Airway epithelial cell (primary cell): ENCODE data around the gene TBC1D3C. TPM values are rescaled to one million over a fixed set of nuclear protein-coding genes. Genes with fewer than 3 reads are reported as not detected.

Experiments used
- total RNA-seq: library from RNA; depleted of rRNA; stranded (reverse); fragments of >200 nt; gene quantifications from 2 replicates; pipeline ENCODE4 v1.2.3, GENCODE V29; 2015

The TBC1D3C gene
- total RNA-seq: not detected in 2 replicates

DNA sequence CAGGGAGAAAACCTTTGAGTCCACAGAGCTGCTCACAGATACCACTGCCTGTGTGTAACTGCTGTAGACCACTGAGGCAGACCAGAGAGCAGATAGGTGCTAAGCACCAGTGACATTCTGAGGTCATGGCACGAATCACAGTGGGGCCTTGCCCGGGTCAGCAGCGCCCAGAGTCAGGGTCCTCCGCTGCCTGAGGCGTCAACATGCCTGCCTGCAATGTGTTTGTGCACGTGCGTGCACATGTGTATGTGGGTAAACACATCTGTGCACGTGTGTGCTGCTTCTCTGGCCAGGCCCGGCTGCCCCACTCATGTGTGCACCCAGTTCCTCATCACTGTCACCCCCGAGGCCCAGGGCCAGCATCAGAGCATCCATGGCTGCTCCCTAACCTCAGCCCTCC is at the start of gene TBC1D3C:
TSS of gene TBC1D3C (minus strand) at position 101 of the 400 bp plus-strand sequence. CDS start 1,568 bp downstream, outside the sequence.

Other genes starting within 250 kb of the TBC1D3C start
- not detected in 2 replicates for gene TBC1D3K, start 144.2 kb downstream of the TBC1D3C start, total RNA-seq
- 2.4 and 4.2 TPM in 2 replicates for gene TBC1D3L, start 79.6 kb downstream of the TBC1D3C start, total RNA-seq
- gene TBC1D3D, start 64.7 kb downstream of the TBC1D3C start, total RNA-seq: not detected in 2 replicates
- not detected in 2 replicates for gene TBC1D3E, start 59.3 kb upstream of the TBC1D3C start, total RNA-seq
- not detected in 2 replicates for gene TBC1D3, start 123.9 kb upstream of the TBC1D3C start, total RNA-seq
- 32.8 and 34.3 TPM in 2 replicates for gene MRPL45, start 228.5 kb upstream of the TBC1D3C start, total RNA-seq